Keratinocyte (primary cell): ENCODE results near the gene MOCS3. TPM values are rescaled to one million over a fixed set of nuclear protein-coding genes. Genes with fewer than 3 reads are reported as not detected.
"Not testable (repeated sequence)": the region's sequence is repeated elsewhere in the genome, so short reads cannot be mapped to it uniquely, and the experiment has no call there.

Experiments
- DNase-seq: peaks from one replicate; pipeline ENCODE4 v3.0.0-alpha.2; 2011; ENCODE audit warnings: low read depth, missing footprints, low spot score
- FAIRE-seq: peaks from 2 replicates; lab custom pipeline; 2011; peaks lifted over from hg19 to GRCh38; lab: Jason Lieb, UNC
- H2AFZ ChIP-seq: 2 replicates; pipeline ENCODE4 v1.6.0; 2012; ENCODE audit warnings: low read length, control low read depth, inconsistent platforms; ENCODE audit not compliant: control insufficient read depth
- H3K27ac ChIP-seq: 2 replicates; pipeline ENCODE4 v1.5.1; 2011; ENCODE audit warnings: low read length; ENCODE audit not compliant: control insufficient read depth, insufficient read depth
- H3K27me3 ChIP-seq: 3 replicates; pipeline ENCODE4 v1.6.0; 2011; ENCODE audit warnings: low read length; ENCODE audit not compliant: control insufficient read depth, insufficient read depth; ENCODE audit errors: extremely low read depth
- H3K36me3 ChIP-seq, 2 experiments: 2 replicates in 1 of 2; 3 replicates in 1 of 2; pipeline ENCODE4 v1.5.1; 2011; ENCODE audit warnings: low read length in 2 of 2, mild to moderate bottlenecking in 1 of 2; ENCODE audit not compliant: control insufficient read depth in 2 of 2, insufficient read depth in 2 of 2; ENCODE audit errors: extremely low read depth in 1 of 2
- H3K4me1 ChIP-seq: 3 replicates; pipeline ENCODE4 v1.5.1; 2011; ENCODE audit warnings: low read length; ENCODE audit not compliant: control insufficient read depth, insufficient read depth; ENCODE audit errors: extremely low read depth
- H3K4me2 ChIP-seq: 3 replicates; pipeline ENCODE4 v1.6.0; 2011; ENCODE audit warnings: low read depth, low read length; ENCODE audit not compliant: control insufficient read depth, insufficient read depth; ENCODE audit errors: extremely low read depth
- H3K4me3 ChIP-seq, 3 experiments: fragments of 200-600 bp in 1 of 3; sonication (generic) in 1 of 3; 2 replicates in 2 of 3; 3 replicates in 1 of 3; pipeline ENCODE4 v1.5.1; 2011 to 2016; ENCODE audit warnings: low read length in 3 of 3, mild to moderate bottlenecking in 3 of 3, control low read depth in 2 of 3, inconsistent platforms in 1 of 3, low read depth in 1 of 3, mixed read lengths in 1 of 3, mixed run types in 1 of 3, moderate library complexity in 1 of 3; ENCODE audit not compliant: control insufficient read depth in 2 of 3, insufficient read depth in 2 of 3; ENCODE audit errors: extremely low read depth in 1 of 3
- H3K79me2 ChIP-seq: 2 replicates; pipeline ENCODE4 v1.6.0; 2012; ENCODE audit warnings: low read length; ENCODE audit not compliant: control insufficient read depth, insufficient read depth
- H3K9ac ChIP-seq: 3 replicates; pipeline ENCODE4 v1.6.0; 2011; ENCODE audit warnings: low read length; ENCODE audit not compliant: control insufficient read depth, insufficient read depth; ENCODE audit errors: extremely low read depth
- H3K9me1 ChIP-seq: 3 replicates; pipeline ENCODE4 v1.6.0; 2011; ENCODE audit warnings: low read length; ENCODE audit not compliant: control insufficient read depth, insufficient read depth; ENCODE audit errors: extremely low read depth
- H3K9me3 ChIP-seq: 2 replicates; pipeline ENCODE4 v1.5.1; 2012; ENCODE audit warnings: low read depth, low read length; ENCODE audit not compliant: control insufficient read depth
- H4K20me1 ChIP-seq: 3 replicates; pipeline ENCODE4 v1.6.0; 2011; ENCODE audit warnings: low read length; ENCODE audit not compliant: control insufficient read depth, insufficient read depth; ENCODE audit errors: extremely low read depth
- CTCF ChIP-seq, 3 experiments: IDR thresholded peaks in 1 of 3; conservative IDR thresholded peaks in 1 of 3; optimal IDR thresholded peaks in 1 of 3; 2 replicates in 2 of 3; 3 replicates in 1 of 3; pipeline versions ENCODE3 to v1.5.1; 2011; ENCODE audit warnings: low read length in 3 of 3, mild to moderate bottlenecking in 3 of 3, moderate library complexity in 2 of 3, control low read depth in 1 of 3, inconsistent platforms in 1 of 3; ENCODE audit not compliant: insufficient read depth in 2 of 3; ENCODE audit errors: extremely low read depth in 1 of 3
- EZH2 ChIP-seq: IDR thresholded peaks from one replicate; pipeline ENCODE4 v1.6.1; 2012; ENCODE audit warnings: inconsistent platforms, mild to moderate bottlenecking, low read length, moderate library complexity
- dilution Hi-C: fragments of 300-500 bp; cut with MboI; formaldehyde crosslinking; loops from one replicate; pipeline ENCODE4 v1.7.0; 2020; ENCODE audit warnings: low sequenced_read_pairs; ENCODE audit not compliant: extremely low pct_ligation_motif_present
- polyA plus RNA-seq, 5 experiments: library from polyadenylated mRNA; depleted of rRNA in 3 of 5; stranded (reverse) in 3 of 5; stranded (forward) in 1 of 5; unstranded in 1 of 5; fragments of >200 nt; gene quantifications; 1 replicate in 1 of 5; 2 replicates in 3 of 5; 3 replicates in 1 of 5; pipeline versions ENCODE4 v1.2.1 to v1.2.3, GENCODE V29; 2011 to 2012; ENCODE audit warnings: missing spikeins in 2 of 5, low read depth in 1 of 5, low replicate concordance in 1 of 5

Gene MOCS3
- polyA plus RNA-seq, 1 donor (not counting 4 experiments of a cell fraction or from before 2014, with no cell fraction given): 4.0 TPM

DNA sequence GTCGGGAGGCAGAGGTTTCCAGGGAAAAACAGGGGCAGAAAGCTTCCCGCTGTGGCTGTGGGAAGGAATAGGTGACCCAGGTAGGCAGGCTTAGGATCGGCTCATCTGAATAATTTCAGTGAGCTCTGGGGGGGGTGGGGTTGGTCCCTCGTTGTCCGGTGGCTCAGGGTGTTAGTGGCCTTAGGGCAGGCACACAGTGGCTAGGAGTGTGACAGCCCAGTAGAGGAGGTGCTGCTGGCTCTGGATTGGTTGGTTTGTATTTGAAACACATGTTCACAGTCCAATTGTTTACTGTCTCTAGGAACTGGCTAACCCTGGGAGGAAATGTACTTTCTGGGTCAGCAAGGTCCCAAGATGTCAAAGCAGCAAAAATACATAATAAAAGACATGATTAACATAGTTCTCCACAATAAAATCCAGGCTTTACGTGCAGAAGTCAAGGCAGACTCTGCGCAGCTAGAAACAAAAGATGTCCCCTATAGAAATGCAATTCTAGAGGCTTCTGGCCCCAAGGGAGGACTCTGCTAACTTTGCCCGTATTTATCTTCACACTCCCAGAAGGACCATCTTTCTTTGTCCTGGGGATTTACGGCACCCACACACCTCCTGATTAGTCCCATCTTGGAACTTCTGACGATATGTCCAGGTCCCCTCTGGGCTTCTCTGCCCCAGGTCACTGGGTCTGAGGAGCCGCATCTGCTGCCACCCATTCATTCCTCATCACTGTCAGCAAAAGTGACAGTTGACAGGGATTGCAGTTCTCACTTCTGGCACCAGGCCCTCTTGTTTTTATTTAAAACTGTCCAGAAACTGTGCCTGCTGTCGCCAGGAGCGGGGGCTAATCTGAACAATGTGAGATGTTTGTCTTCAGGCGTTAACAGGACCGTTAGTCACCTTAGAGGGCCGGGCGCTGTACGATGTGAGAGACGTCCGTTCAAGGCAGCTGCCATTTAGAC lies 18.7 kb downstream of the MOCS3 start:
- H3K9ac ChIP-seq: no peak overlapping the region
- H3K27me3 ChIP-seq: no peaks in the 10 kb centered on the region
- no peaks in the 10 kb centered on the region for H4K20me1 ChIP-seq
- H3K36me3 ChIP-seq: no peaks in the 10 kb centered on the region
- no peak overlapping the region for H3K4me2 ChIP-seq
- H3K9me3 ChIP-seq: no peaks in the 10 kb centered on the region
- H3K4me1 ChIP-seq: peaks cover 27% of the 10 kb centered on the region
- H2AFZ ChIP-seq: no peak overlapping the region
- dilution Hi-C loops: no loop called here
- no peak overlapping the region for H3K27ac ChIP-seq
- H3K4me3 ChIP-seq: no peak overlapping the region
- FAIRE-seq: no peak
- TF ChIP-seq CTCF (optimal IDR thresholded peaks at IDR 0.05 in 1 of 3, IDR thresholded peaks at IDR 0.05 in 1 of 3, conservative IDR thresholded peaks at IDR 0.05 in 1 of 3; ENCODE audit: extremely low read depth in 1 of 3, insufficient read depth in 2 of 3, low read length in 3 of 3): no peak
- no peak for TF ChIP-seq EZH2
- DNase-seq: no peak
- H3K9me1 ChIP-seq: peaks cover 2% of the 10 kb centered on the region
- H3K79me2 ChIP-seq: no peaks in the 10 kb centered on the region

DNA sequence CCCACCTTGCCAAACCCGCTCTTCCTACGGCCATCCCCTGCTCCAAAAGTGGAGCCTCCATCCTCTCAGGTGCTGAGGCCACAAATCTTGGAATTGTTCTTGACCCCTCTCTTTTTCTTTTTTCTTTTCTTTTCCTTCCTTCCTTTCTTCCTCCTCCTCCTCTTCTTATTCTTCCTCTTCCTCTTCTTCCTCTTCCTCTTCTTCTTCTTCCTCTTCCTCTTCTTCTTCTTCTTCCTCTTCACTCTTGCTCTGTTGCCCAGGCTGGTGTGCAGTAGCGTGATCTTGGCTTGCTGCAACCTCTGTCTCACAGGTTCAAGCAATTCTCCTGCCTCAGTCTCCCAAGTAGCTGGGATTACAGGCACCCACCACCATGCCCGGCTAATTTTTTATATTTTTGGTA lies 19.9 kb downstream of the MOCS3 start:
- H3K79me2 ChIP-seq, dilution Hi-C loops, FAIRE-seq: not testable (repeated sequence)

More for the DNA sequence above, 19.9 kb downstream of the MOCS3 start:
- H3K4me2 ChIP-seq, H3K27ac ChIP-seq, H3K9ac ChIP-seq, H3K9me3 ChIP-seq, H2AFZ ChIP-seq, H3K9me1 ChIP-seq, H4K20me1 ChIP-seq, DNase-seq, H3K36me3 ChIP-seq, H3K27me3 ChIP-seq, H3K4me3 ChIP-seq: not testable (repeated sequence)
- peaks cover 33% of the 10 kb centered on the region for H3K4me1 ChIP-seq
